ENCODE measurements around the gene OSBP2. TPM values are rescaled to one million over a fixed set of nuclear protein-coding genes. Genes with fewer than 3 reads are reported as not detected.
"Not testable (repeated sequence)": the region's sequence is repeated elsewhere in the genome, so short reads cannot be mapped to it uniquely, and the experiment has no call there.

OSBP2 gene
- total RNA-seq, 1 donor from 2014 or later, result 3.1 TPM

DNA sequence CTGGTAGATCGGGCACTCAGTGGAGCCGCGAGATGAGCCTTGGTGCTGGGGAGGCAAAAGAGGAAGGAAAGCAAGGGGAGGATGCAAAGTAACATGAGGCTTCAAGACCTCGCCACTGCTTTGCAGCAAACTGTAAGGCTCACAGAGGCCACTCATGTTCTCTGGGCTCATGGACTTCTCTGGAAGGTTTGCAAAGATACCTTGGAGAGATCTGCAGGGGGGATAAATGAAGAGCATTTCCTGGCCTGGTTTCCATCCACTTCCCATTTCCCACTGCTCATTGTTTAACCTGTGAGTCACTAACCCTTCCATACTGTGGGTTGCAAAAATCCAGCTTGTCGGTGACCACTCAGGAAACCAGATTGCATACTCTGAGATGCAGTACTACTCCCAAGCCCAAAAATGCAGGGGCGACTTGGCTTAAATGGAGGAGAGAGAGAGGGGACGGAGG lies 38.5 kb downstream of the OSBP2 start:
- TF ChIP-seq, protein P1, sequence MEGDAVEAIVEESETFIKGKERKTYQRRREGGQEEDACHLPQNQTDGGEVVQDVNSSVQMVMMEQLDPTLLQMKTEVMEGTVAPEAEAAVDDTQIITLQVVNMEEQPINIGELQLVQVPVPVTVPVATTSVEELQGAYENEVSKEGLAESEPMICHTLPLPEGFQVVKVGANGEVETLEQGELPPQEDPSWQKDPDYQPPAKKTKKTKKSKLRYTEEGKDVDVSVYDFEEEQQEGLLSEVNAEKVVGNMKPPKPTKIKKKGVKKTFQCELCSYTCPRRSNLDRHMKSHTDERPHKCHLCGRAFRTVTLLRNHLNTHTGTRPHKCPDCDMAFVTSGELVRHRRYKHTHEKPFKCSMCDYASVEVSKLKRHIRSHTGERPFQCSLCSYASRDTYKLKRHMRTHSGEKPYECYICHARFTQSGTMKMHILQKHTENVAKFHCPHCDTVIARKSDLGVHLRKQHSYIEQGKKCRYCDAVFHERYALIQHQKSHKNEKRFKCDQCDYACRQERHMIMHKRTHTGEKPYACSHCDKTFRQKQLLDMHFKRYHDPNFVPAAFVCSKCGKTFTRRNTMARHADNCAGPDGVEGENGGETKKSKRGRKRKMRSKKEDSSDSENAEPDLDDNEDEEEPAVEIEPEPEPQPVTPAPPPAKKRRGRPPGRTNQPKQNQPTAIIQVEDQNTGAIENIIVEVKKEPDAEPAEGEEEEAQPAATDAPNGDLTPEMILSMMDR (IDR thresholded peaks at IDR 0.05), result no peak
- no peak for DNase-seq
- Histone ChIP-seq H3K4me1 (no peaks in the 10 kb centered on the region), H3K9me3 (no peaks in the 10 kb centered on the region), H3K27me3 (ENCODE audit: low read depth) (no peaks in the 10 kb centered on the region), H3K27ac (no peak overlapping the region), H3K4me3 (no peak overlapping the region), H3K36me3 (no peaks in the 10 kb centered on the region)
- intact Hi-C loops (cut with DNase I), result no loop called here
- ATAC-seq, result no peak

- H3K36me3 ChIP-seq; intact Hi-C loops (cut with DNase I); H3K9me3 ChIP-seq; H3K27ac ChIP-seq; ATAC-seq; H3K4me1 ChIP-seq; H3K4me3 ChIP-seq; H3K27me3 ChIP-seq (ENCODE audit: low read depth); DNase-seq: not testable (repeated sequence)
Observed at GRCh38 chr22:30740007-30740406, 45.3 kb downstream of the OSBP2 start.

- H3K4me1 ChIP-seq; H3K36me3 ChIP-seq; H3K27me3 ChIP-seq (ENCODE audit: low read depth); H3K4me3 ChIP-seq; intact Hi-C loops (cut with DNase I); DNase-seq; H3K9me3 ChIP-seq; ATAC-seq; H3K27ac ChIP-seq: not testable (repeated sequence)
Observed at GRCh38 chr22:30740511-30740910, 45.8 kb downstream of the OSBP2 start.

GRCh38 chr22:30742291-30743256 lies 47.9 kb downstream of the OSBP2 start:
- H3K36me3 ChIP-seq, result no peaks in the 10 kb centered on the region

DNA sequence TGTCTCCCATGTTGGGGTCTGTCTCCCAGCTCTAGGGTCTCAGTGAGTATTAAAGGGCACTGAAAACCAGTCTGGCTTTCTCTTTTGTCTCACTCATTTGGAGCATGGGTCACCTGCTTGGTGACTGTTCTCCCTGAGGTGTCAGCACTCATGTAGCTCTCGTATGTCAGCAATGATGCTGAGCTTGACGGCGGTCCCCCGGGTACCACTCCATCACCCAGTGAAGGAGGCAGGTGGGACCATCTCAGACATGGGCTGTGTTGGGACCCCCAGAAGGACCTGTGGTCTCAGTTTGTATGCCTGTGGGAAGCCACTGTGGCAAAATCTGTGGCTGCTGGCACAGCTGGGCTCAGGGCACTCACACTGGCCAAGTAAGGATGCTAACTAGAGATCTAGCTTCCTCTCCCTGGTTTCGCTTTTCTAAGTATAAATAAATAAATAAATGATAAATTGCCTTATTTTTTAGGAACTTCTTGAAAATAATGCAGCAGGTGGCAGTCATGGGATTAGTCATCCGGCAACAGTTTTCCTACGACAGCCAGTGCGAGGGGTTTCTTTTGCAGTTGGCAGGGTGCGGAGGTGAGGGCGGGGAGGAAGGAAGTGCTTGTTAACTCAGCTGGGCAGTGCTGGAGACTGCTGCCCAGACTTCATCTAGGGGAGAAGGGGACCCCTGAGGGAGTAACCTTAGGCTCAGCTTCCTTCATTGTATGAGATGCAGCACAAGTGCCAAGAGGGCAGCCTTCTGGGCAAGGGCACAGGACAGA lies 48.8 kb downstream of the OSBP2 start:
- DNase-seq, result no peak
- no peaks in the 10 kb centered on the region for H3K4me1 ChIP-seq
- ATAC-seq, result no peak
- H3K27me3 ChIP-seq (ENCODE audit: low read depth), result no peaks in the 10 kb centered on the region
- H3K4me3 ChIP-seq, result no peak overlapping the region
- H3K27ac ChIP-seq, result no peak overlapping the region
- intact Hi-C loops (cut with DNase I), result no loop called here
- TF ChIP-seq, protein P1 (IDR thresholded peaks at IDR 0.05), result no peak
- H3K36me3 ChIP-seq, result no peaks in the 10 kb centered on the region
- no peaks in the 10 kb centered on the region for H3K9me3 ChIP-seq

More at GRCh38 chr22:30742291-30743256, 47.9 kb downstream of the OSBP2 start:
- H3K9me3 ChIP-seq, result no peaks in the 10 kb centered on the region
- DNase-seq (no peak), ATAC-seq (no peak)
- intact Hi-C loops (cut with DNase I), result no loop called here
- no peak overlapping the region for H3K4me3 ChIP-seq
- no peaks in the 10 kb centered on the region for H3K4me1 ChIP-seq
- H3K27me3 ChIP-seq (ENCODE audit: low read depth), result no peaks in the 10 kb centered on the region
- no peak overlapping the region for H3K27ac ChIP-seq
- TF ChIP-seq, protein P1 (IDR thresholded peaks at IDR 0.05), result no peak

DNA sequence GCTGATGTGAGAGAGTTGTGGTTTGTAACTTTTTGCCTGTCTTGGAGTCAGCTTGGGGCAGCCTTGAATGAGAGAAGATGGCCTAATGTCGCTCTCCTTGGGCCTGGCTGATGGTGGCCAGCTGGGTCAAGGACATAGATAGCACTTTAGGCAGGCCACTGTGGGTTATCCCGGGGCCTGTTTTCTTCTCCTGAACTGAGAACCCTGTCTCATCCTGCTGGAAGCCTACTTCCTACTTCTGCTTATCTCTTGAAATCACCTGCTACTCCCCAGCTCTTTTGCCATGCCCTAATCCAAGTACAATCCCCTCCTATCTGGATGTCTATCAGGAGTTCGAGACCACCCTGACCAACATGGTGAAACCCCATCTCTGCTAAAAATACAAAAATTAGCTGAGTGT lies 49.5 kb downstream of the OSBP2 start:
- ATAC-seq (no peak), DNase-seq (no peak)
- H3K36me3 ChIP-seq, result no peaks in the 10 kb centered on the region
- no peaks in the 10 kb centered on the region for H3K9me3 ChIP-seq
- intact Hi-C loops (cut with DNase I), result no loop called here
- H3K27ac ChIP-seq, result no peak overlapping the region
- H3K27me3 ChIP-seq (ENCODE audit: low read depth), result no peaks in the 10 kb centered on the region
- no peaks in the 10 kb centered on the region for H3K4me1 ChIP-seq
- H3K4me3 ChIP-seq, result no peak overlapping the region
- TF ChIP-seq, protein P1 (IDR thresholded peaks at IDR 0.05), result no peak
